Measurements from ENCODE around the gene PLEKHJ1.
A peak's percentile ranks its signal among the peaks of the same experiment; 100 is the strongest.
"Not testable (repeated sequence)": the region's sequence is repeated elsewhere in the genome, so short reads cannot be mapped to it uniquely, and the experiment has no call there.

PLEKHJ1 gene

GRCh38 chr19:2219726-2220125 is 16.4 kb downstream of the PLEKHJ1 start:
- DNase-seq (ENCODE audit: low read depth), result no peak

GRCh38 chr19:2217591-2217990 is 18.5 kb downstream of the PLEKHJ1 start:
- no peak for DNase-seq (ENCODE audit: low read depth)

GRCh38 chr19:2216361-2217225 is 19.5 kb downstream of the PLEKHJ1 start:
- no peak for DNase-seq (ENCODE audit: low read depth)

GRCh38 chr19:2215281-2215751 is 20.8 kb downstream of the PLEKHJ1 start:
- DNase-seq (ENCODE audit: low read depth), result no peak

- no peak for DNase-seq (ENCODE audit: low read depth)
These were observed 21.9 kb downstream of the PLEKHJ1 start for GRCh38 chr19:2214251-2214650.

- no peak for DNase-seq (ENCODE audit: low read depth)
These were observed 22.3 kb downstream of the PLEKHJ1 start for GRCh38 chr19:2213799-2214198.

GRCh38 chr19:2212861-2213711 is 23.0 kb downstream of the PLEKHJ1 start:
- no peak for DNase-seq (ENCODE audit: low read depth)

- DNase-seq (ENCODE audit: low read depth), result no peak
These were observed 25.0 kb downstream of the PLEKHJ1 start for GRCh38 chr19:2210987-2211740.

- no peak for DNase-seq (ENCODE audit: low read depth)
These were observed 25.9 kb downstream of the PLEKHJ1 start for GRCh38 chr19:2210206-2210605.

- DNase-seq (ENCODE audit: low read depth), result no peak
These were observed 26.7 kb downstream of the PLEKHJ1 start for GRCh38 chr19:2209408-2209807.

- DNase-seq (ENCODE audit: low read depth), result no peak
These were observed 27.2 kb downstream of the PLEKHJ1 start for GRCh38 chr19:2208975-2209374.

- peak; percentile 53 for DNase-seq (ENCODE audit: low read depth)
These were observed 27.9 kb downstream of the PLEKHJ1 start for GRCh38 chr19:2207991-2208860.

GRCh38 chr19:2207008-2207407 is 29.1 kb downstream of the PLEKHJ1 start:
- DNase-seq (ENCODE audit: low read depth), result no peak

GRCh38 chr19:2202366-2202765 is 33.8 kb downstream of the PLEKHJ1 start:
- DNase-seq (ENCODE audit: low read depth), result no peak

GRCh38 chr19:2201473-2202148 is 34.5 kb downstream of the PLEKHJ1 start:
- DNase-seq (ENCODE audit: low read depth), result no peak

- DNase-seq (ENCODE audit: low read depth), result not testable (repeated sequence)
These were observed 35.4 kb downstream of the PLEKHJ1 start for GRCh38 chr19:2200624-2201294.

GRCh38 chr19:2199861-2200623 is 36.1 kb downstream of the PLEKHJ1 start:
- DNase-seq (ENCODE audit: low read depth), result no peak

- DNase-seq (ENCODE audit: low read depth), result no peak
These were observed 36.9 kb downstream of the PLEKHJ1 start for GRCh38 chr19:2199215-2199614.

- no peak for DNase-seq (ENCODE audit: low read depth)
These were observed 37.8 kb downstream of the PLEKHJ1 start for GRCh38 chr19:2198317-2198716.
